Measurements from ENCODE around the gene YLPM1. TPM values are rescaled to one million over a fixed set of nuclear protein-coding genes. Genes with fewer than 3 reads are reported as not detected.

The YLPM1 gene
- total and polyA plus RNA-seq, 2 experiments from 2014 or later: 16.8 to 19.3 TPM

DNA sequence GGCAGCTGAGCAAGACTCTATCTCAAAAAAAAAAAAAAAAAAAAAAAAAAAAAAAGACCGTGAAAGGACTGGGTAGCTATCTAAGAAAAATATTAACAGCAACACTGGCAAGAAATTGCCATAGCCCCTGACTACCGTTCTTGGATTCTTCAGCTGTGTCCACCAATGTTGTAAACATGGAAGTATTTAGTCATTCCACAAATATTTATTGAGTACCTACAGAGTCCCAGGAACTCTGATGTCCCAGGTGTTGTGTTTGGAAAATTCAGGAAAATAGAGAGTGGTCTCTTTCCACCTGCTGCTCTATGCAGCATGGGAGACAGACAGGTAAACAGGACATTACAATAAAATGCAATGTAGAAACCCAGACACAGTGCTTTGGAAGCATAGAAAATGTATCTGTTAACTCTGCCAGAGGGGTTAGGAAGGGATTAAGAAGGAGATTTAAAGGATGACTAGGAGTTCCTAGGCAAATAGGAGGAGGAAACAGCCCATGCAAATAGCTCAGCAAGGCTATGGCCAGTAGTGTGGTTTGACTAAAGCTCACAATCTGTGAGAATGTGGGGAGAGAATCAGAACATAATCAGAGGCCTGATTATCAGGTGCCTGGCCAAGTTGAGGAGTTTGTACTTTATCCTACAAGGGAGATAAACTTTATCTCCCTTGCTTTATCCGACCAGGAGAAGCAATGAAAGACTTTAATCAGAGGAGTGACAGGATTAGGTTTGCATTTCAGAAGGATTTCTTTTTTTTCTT lies 116.5 kb downstream of the YLPM1 start:
- TF ChIP-seq EZH2phosphoT487 (IDR thresholded peaks at IDR 0.05; ENCODE audit: insufficient read depth, low read depth) (no peak), EZH2 (IDR thresholded peaks at IDR 0.05; ENCODE audit: insufficient read depth, poor library complexity, severe bottlenecking) (no peak)
- Histone ChIP-seq H3K27me3 (replicated peaks; ENCODE audit: insufficient read depth) (no peaks in the 10 kb centered on the region), H3K27ac (no peak overlapping the region), H4K20me1 (ENCODE audit: insufficient read depth) (peaks cover 10% of the 10 kb centered on the region; the same call in 1 of the 2 replicates), H3K36me3 (ENCODE audit: low read depth) (no peaks in the 10 kb centered on the region), H3K9me2 (ENCODE audit: insufficient read depth) (no peaks in the 10 kb centered on the region), H3K4me3 (no peak overlapping the region), H3K79me2 (ENCODE audit: insufficient read depth) (peaks cover 28% of the 10 kb centered on the region), H3F3A (ENCODE audit: insufficient read depth) (peaks cover 22% of the 10 kb centered on the region), H3K9me3 (ENCODE audit: low read depth) (no peaks in the 10 kb centered on the region), H3K4me1 (ENCODE audit: insufficient read depth) (peaks cover 13% of the 10 kb centered on the region), H2AFZ (no peak overlapping the region), H3K4me2 (ENCODE audit: unreplicated experiment) (no peak overlapping the region), H3K9ac (no peak overlapping the region)
- in situ Hi-C loops (cut with MboI): no loop called here
- 48 to 52% methylated on average over 3 of the region's 3 CpGs for WGBS, 2 experiments (ENCODE audit: low coverage in 1 of 2, low lambda C conversion rate in 2 of 2, missing lambda C conversion rate in 2 of 2)
- no peak for DNase-seq

DNA sequence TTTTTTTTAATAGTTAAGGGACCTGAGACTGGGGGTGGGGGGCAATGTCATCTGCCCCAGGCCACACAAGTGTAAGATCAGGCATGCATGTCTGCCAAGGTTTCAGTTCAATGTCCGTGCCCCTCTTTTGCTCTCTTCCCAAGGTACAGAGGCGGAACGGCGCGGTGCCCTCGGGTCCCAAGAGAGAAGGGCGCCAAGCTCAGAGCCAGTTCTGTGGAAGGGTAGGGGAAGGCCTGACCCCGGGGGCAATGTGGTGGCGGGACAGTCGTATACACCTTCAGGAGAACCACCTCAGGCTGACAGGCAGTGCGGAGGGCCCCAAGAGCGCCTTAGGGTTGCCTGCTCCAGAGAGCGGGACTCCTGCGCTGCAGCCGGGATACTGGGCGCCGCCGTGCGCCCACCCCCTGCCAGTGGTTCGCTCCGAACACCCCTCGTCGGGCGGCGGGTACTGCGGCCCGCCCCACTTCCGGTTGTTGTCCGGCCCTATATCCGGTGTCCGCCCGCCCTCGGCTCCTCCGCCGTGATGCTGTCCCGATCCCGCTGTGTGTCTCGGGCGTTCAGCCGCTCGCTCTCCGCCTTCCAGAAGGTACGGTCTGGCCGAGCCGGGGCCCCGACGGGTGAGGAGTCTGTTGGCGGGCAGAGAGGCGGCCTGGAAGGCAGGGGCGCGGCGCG lies 118.5 kb downstream of the YLPM1 start, which contains the start of gene DLST:
Gene DLST, plus strand, starts transcription at position 486 of the 672 bp plus-strand sequence. Its CDS starts 38 bp downstream, at position 524.
- 1% methylated on average over 38 to 44 of the region's 53 CpGs for WGBS, 2 experiments (ENCODE audit: low coverage in 1 of 2, low lambda C conversion rate in 2 of 2, missing lambda C conversion rate in 2 of 2)
- no peaks in the 10 kb centered on the region for H3K9me3 ChIP-seq (ENCODE audit: low read depth)
- in situ Hi-C loops (cut with MboI): no loop called here
- no peak for TF ChIP-seq EZH2phosphoT487 (IDR thresholded peaks at IDR 0.05; ENCODE audit: insufficient read depth, low read depth)
- TF ChIP-seq EZH2 (IDR thresholded peaks at IDR 0.05; ENCODE audit: insufficient read depth, poor library complexity, severe bottlenecking): no peak
- peak within 1 kb of the TSS; percentile 98 for H2AFZ ChIP-seq
- H3K4me1 ChIP-seq (ENCODE audit: insufficient read depth): peaks cover 30% of the 10 kb centered on the region
- peak within 1 kb of the TSS; percentile 96 for H3K4me2 ChIP-seq (ENCODE audit: unreplicated experiment)
- peak; percentile 93 for DNase-seq
- peaks cover 15% of the 10 kb centered on the region; the same call in 1 of the 2 replicates for H4K20me1 ChIP-seq (ENCODE audit: insufficient read depth)
- H3K79me2 ChIP-seq (ENCODE audit: insufficient read depth): peaks cover 42% of the 10 kb centered on the region
- no peaks in the 10 kb centered on the region for H3K9me2 ChIP-seq (ENCODE audit: insufficient read depth)
- H3K36me3 ChIP-seq (ENCODE audit: low read depth): no peaks in the 10 kb centered on the region
- H3K27ac ChIP-seq: peak within 1 kb of the TSS; percentile 96
- H3K27me3 ChIP-seq (replicated peaks; ENCODE audit: insufficient read depth): no peaks in the 10 kb centered on the region
- H3K4me3 ChIP-seq: peak within 1 kb of the TSS; percentile 93
- peak within 1 kb of the TSS; percentile 98 for H3K9ac ChIP-seq
- peaks cover 39% of the 10 kb centered on the region for H3F3A ChIP-seq (ENCODE audit: insufficient read depth)

DNA sequence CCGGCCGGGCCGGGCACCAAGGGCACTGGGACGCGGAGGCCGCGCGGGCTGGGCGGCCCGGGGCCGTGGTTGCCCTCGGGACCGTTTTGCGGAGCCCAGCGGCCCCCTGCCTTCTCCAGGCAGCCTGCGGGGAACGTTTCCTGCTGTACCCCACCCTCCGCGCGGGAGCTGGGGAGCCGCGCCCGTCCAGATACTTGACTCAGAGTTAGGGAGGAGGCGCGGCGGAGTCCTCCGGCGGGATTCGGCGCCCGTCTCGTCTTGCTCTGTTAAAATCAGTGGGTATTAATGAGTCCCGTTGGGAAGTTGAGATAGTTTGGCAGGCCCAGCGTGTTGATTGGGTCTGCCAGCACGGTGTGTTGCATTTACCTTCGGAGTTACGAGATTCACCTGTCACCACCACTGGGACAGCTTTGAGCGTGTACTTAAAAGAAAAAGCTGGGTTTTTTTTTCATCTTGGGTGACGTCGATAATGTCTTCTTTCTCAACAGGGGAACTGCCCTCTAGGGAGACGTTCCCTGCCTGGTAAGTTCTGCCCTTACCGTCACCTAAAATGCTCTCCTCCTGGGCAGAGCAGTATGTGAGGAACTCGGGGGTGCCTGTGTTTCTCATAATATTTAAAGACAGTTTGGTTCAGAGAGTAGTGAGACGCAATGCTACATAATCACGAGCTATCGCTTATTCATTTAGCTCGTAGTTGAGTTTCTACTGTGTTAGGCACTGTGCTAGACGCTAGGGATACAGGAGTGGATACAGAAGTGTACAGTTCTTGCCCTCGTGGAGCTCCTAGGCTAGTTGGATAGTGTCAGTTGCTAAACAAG lies 119.2 kb downstream of the YLPM1 start:
- peak overlapping the region; percentile 98 for H3K9ac ChIP-seq
- peak overlapping the region; percentile 98 for H2AFZ ChIP-seq
- peaks cover 18% of the 10 kb centered on the region; the same call in 1 of the 2 replicates for H4K20me1 ChIP-seq (ENCODE audit: insufficient read depth)
- peaks cover 49% of the 10 kb centered on the region for H3K79me2 ChIP-seq (ENCODE audit: insufficient read depth)
- H3K4me3 ChIP-seq: peak overlapping the region; percentile 93
- H3K4me2 ChIP-seq (ENCODE audit: unreplicated experiment): peak overlapping the region; percentile 96
- H3F3A ChIP-seq (ENCODE audit: insufficient read depth): peaks cover 47% of the 10 kb centered on the region
- H3K4me1 ChIP-seq (ENCODE audit: insufficient read depth): peaks cover 38% of the 10 kb centered on the region
- in situ Hi-C loops (cut with MboI): no loop called here
- DNase-seq: peak; percentile 90
- no peaks in the 10 kb centered on the region for H3K9me2 ChIP-seq (ENCODE audit: insufficient read depth)
- H3K9me3 ChIP-seq (ENCODE audit: low read depth): no peaks in the 10 kb centered on the region
- no peaks in the 10 kb centered on the region for H3K27me3 ChIP-seq (replicated peaks; ENCODE audit: insufficient read depth)
- WGBS, 2 experiments (ENCODE audit: low coverage in 1 of 2, low lambda C conversion rate in 2 of 2, missing lambda C conversion rate in 2 of 2): 1 to 4% methylated on average over 29 to 39 of the region's 49 CpGs
- TF ChIP-seq EZH2phosphoT487 (IDR thresholded peaks at IDR 0.05; ENCODE audit: insufficient read depth, low read depth) (no peak), EZH2 (IDR thresholded peaks at IDR 0.05; ENCODE audit: insufficient read depth, poor library complexity, severe bottlenecking) (no peak)
- H3K36me3 ChIP-seq (ENCODE audit: low read depth): no peaks in the 10 kb centered on the region
- peak overlapping the region; percentile 96 for H3K27ac ChIP-seq

Other genes starting within 250 kb of the YLPM1 start
- 441 and 456 TPM in 2 replicates for gene LTBP2, start 151.1 kb upstream of the YLPM1 start, total RNA-seq (2014; rRNA removed; shearing (Covaris generic))
- gene LTBP2, start 151.1 kb upstream of the YLPM1 start, polyA plus RNA-seq (2016; fragmentation: Nextera tagmentation; extraction: Ambion mirVana): 73.5 and 73.7 TPM in 2 replicates
- gene AREL1, start 50.2 kb upstream of the YLPM1 start, total RNA-seq (2014; rRNA removed; shearing (Covaris generic)): 21.0 and 25.6 TPM in 2 replicates
- 12.9 and 14.2 TPM in 2 replicates for gene AREL1, start 50.2 kb upstream of the YLPM1 start, polyA plus RNA-seq (2016; fragmentation: Nextera tagmentation; extraction: Ambion mirVana)
- 28.7 and 39.2 TPM in 2 replicates for gene FCF1, start 50.2 kb upstream of the YLPM1 start, total RNA-seq (2014; rRNA removed; shearing (Covaris generic))
- gene FCF1, start 50.2 kb upstream of the YLPM1 start, polyA plus RNA-seq (2016; fragmentation: Nextera tagmentation; extraction: Ambion mirVana): 24.3 and 26.0 TPM in 2 replicates
- gene PROX2, start 112.8 kb downstream of the YLPM1 start, total RNA-seq (2014; rRNA removed; shearing (Covaris generic)): not detected in 2 replicates
- 0.05 TPM in 1 of 2 replicates, not detected in the other for gene PROX2, start 112.8 kb downstream of the YLPM1 start, polyA plus RNA-seq (2016; fragmentation: Nextera tagmentation; extraction: Ambion mirVana)
- 60.8 and 88.1 TPM in 2 replicates for gene DLST, start 118.6 kb downstream of the YLPM1 start, total RNA-seq (2014; rRNA removed; shearing (Covaris generic))
- 11.8 and 12.4 TPM in 2 replicates for gene DLST, start 118.6 kb downstream of the YLPM1 start, polyA plus RNA-seq (2016; fragmentation: Nextera tagmentation; extraction: Ambion mirVana)
- 0.38 and 1.4 TPM in 2 replicates for gene RPS6KL1, start 159.9 kb downstream of the YLPM1 start, total RNA-seq (2014; rRNA removed; shearing (Covaris generic))
- 0.23 TPM in 1 of 2 replicates, not detected in the other for gene RPS6KL1, start 159.9 kb downstream of the YLPM1 start, polyA plus RNA-seq (2016; fragmentation: Nextera tagmentation; extraction: Ambion mirVana)
- gene PGF, start 192.3 kb downstream of the YLPM1 start, total RNA-seq (2014; rRNA removed; shearing (Covaris generic)): 1.5 and 1.8 TPM in 2 replicates
- gene PGF, start 192.3 kb downstream of the YLPM1 start, polyA plus RNA-seq (2016; fragmentation: Nextera tagmentation; extraction: Ambion mirVana): 1.1 and 2.1 TPM in 2 replicates
- gene EIF2B2, start 239.6 kb downstream of the YLPM1 start, total RNA-seq (2014; rRNA removed; shearing (Covaris generic)): 18.6 and 40.6 TPM in 2 replicates
- 50.2 and 55.0 TPM in 2 replicates for gene EIF2B2, start 239.6 kb downstream of the YLPM1 start, polyA plus RNA-seq (2016; fragmentation: Nextera tagmentation; extraction: Ambion mirVana)

Data from GM23248 (cell line).